GM12878 (cell line): Measurements from ENCODE around the gene RARRES2. TPM values are rescaled to one million over a fixed set of nuclear protein-coding genes. Genes with fewer than 3 reads are reported as not detected.

Source experiments
- ATAC-seq: fragments of 200-7000 bp; cut with Tn5 transposase; 3 replicates; pipeline ENCODE4 v1.9.1; 2020; ENCODE audit warnings: mild to moderate bottlenecking, moderate library complexity
- BruUV-seq: library from RNA; stranded (reverse); fragments of 400-500 nt; replicated peaks from 2 replicates; lab custom pipeline; 2021; lab: Mats Ljungman, UMichigan
- CTCF ChIA-PET: fragments of 300-600 bp; sonication (Branson Sonifier 250); formaldehyde crosslinking; extraction: SDS; loops from one replicate; lab custom pipeline; 2021; ENCODE audit warnings: inconsistent platforms; lab: Yijun Ruan, JAX
- POLR2A ChIA-PET: fragments of 350-600 bp; formaldehyde crosslinking; extraction: SDS; loops from one replicate; lab custom pipeline; 2021; ENCODE audit warnings: inconsistent platforms; lab: Charles Lee
- RAD21 ChIA-PET: fragments of 300-600 bp; sonication (Branson Sonifier 250); formaldehyde crosslinking; loops from one replicate; lab custom pipeline; 2023; ENCODE audit warnings: antibody characterized with exemption; ENCODE audit not compliant: unreplicated experiment; lab: Charles Lee
- SMC1A ChIA-PET: fragments of 300-600 bp; sonication (Branson Sonifier 250); formaldehyde crosslinking; loops from one replicate; lab custom pipeline; 2023; ENCODE audit not compliant: unreplicated experiment, uncharacterized antibody; lab: Charles Lee
- DNase-seq: peaks from one replicate; pipeline ENCODE4 v3.0.0-alpha.2; 2011; ENCODE audit warnings: low read depth, low spot score
- FAIRE-seq: peaks from 3 replicates; lab custom pipeline; 2011; peaks lifted over from hg19 to GRCh38; lab: Jason Lieb, UNC
- H2AFZ ChIP-seq: 2 replicates; pipeline ENCODE4 v1.6.0; 2011; ENCODE audit warnings: low read depth, low read length, control low read depth; ENCODE audit not compliant: control insufficient read depth
- H3K27ac ChIP-seq: 2 replicates; pipeline ENCODE4 v1.5.1; 2011; ENCODE audit warnings: control low read depth; ENCODE audit not compliant: control insufficient read depth, insufficient read depth
- H3K27me3 ChIP-seq, 2 experiments: replicated peaks in 1 of 2; 2 replicates each; pipeline versions ENCODE4 v1.6.0 to v1.6.1; 2011; ENCODE audit warnings: low read length in 1 of 2; ENCODE audit not compliant: control insufficient read depth in 2 of 2, insufficient read depth in 2 of 2
- H3K36me3 ChIP-seq, 2 experiments: 2 replicates each; pipeline ENCODE4 v1.5.1; 2011; ENCODE audit warnings: low read length in 1 of 2; ENCODE audit not compliant: control insufficient read depth in 2 of 2, insufficient read depth in 2 of 2
- H3K4me1 ChIP-seq: 2 replicates; pipeline ENCODE4 v1.6.1; 2011; ENCODE audit warnings: mild to moderate bottlenecking, low read length, moderate library complexity, mixed read lengths; ENCODE audit not compliant: control insufficient read depth, insufficient read depth
- H3K4me2 ChIP-seq: 2 replicates; pipeline ENCODE4 v1.6.0; 2011; ENCODE audit warnings: control low read depth; ENCODE audit not compliant: control insufficient read depth, insufficient read depth
- H3K4me3 ChIP-seq: fragments of 200-600 bp; sonication (generic); 2 replicates; pipeline ENCODE4 v1.5.1; 2016
- H3K79me2 ChIP-seq: 2 replicates; pipeline ENCODE4 v1.6.0; 2011; ENCODE audit warnings: low read length; ENCODE audit not compliant: control insufficient read depth, insufficient read depth
- H3K9ac ChIP-seq: 2 replicates; pipeline ENCODE4 v1.8.0; 2011; ENCODE audit warnings: low read length, control low read depth, mixed read lengths; ENCODE audit not compliant: control insufficient read depth, insufficient read depth
- H3K9me3 ChIP-seq: replicated peaks from 3 replicates; pipeline ENCODE4 v1.5.1; 2011; ENCODE audit warnings: mild to moderate bottlenecking, low read length; ENCODE audit not compliant: control insufficient read depth, insufficient read depth
- H4K20me1 ChIP-seq: 2 replicates; pipeline ENCODE4 v1.6.0; 2011; ENCODE audit not compliant: control insufficient read depth, insufficient read depth
- BCL11A ChIP-seq: IDR thresholded peaks from 2 replicates; pipeline ENCODE4 v1.6.1; 2011; ENCODE audit warnings: low read depth, low read length
- HDAC6 ChIP-seq: fragments of 200-600 bp; sonication (generic); IDR thresholded peaks from one replicate; pipeline ENCODE4 v1.8.0; 2017; ENCODE audit warnings: antibody characterized with exemption; ENCODE audit not compliant: unreplicated experiment
- POLR2AphosphoS5 ChIP-seq: IDR thresholded peaks from 2 replicates; pipeline ENCODE4 v1.6.1; 2011; ENCODE audit warnings: mild to moderate bottlenecking, low read length, inconsistent platforms
- RELA ChIP-seq: fragments of 450-650 bp; IDR thresholded peaks from 2 replicates; pipeline ENCODE4 v1.8.0; 2014; ENCODE audit warnings: borderline replicate concordance; ENCODE audit not compliant: partially characterized antibody
- SREBF2 ChIP-seq: IDR thresholded peaks from 2 replicates; pipeline ENCODE4 v1.6.1; 2012; ENCODE audit warnings: mild to moderate bottlenecking, low read length
- WGBS: methylation state at CpG from one replicate; pipeline ENCODE4 v1.1.6; 2016; ENCODE audit warnings: low lambda C conversion rate; ENCODE audit not compliant: insufficient replicate concordance, insufficient coverage; ENCODE audit errors: missing lambda C conversion rate; 5-methylcytosine and 5-hydroxymethylcytosine counted together
- in situ Hi-C: fragments of 300-500 bp; cut with MboI; formaldehyde crosslinking; loops from 9 replicates; pipeline ENCODE4 v1.14.3; 2018; ENCODE audit warnings: mixed read lengths
- intact Hi-C: fragments of 100-400 bp; cut with micrococcal nuclease; formaldehyde crosslinking; loops from one replicate; pipeline ENCODE4 v1.14.2; 2022; ENCODE audit not compliant: unreplicated experiment
- polyA plus RNA-seq, 11 experiments: library from polyadenylated mRNA; depleted of rRNA in 4 of 11; unstranded in 6 of 11; stranded (reverse) in 5 of 11; fragments of >200 nt; fragmentation: Nextera tagmentation in 4 of 11; fragmentation: Illumina TruSeq in 1 of 11; extraction: Ambion mirVana in 4 of 11; extraction: Trizol in 1 of 11; gene quantifications; 1 replicate in 1 of 11; 2 replicates in 10 of 11; pipeline versions ENCODE4 v1.2.1 to v1.2.3, GENCODE V29; 2011 to 2016; ENCODE audit warnings: inconsistent platforms in 2 of 11, missing spikeins in 2 of 11, low read depth in 1 of 11
- total RNA-seq, 4 experiments: library from RNA; depleted of rRNA in 3 of 4; stranded (reverse); fragments of >200 nt in 3 of 4; fragmentation: Illumina TruSeq in 1 of 4; extraction: Trizol in 1 of 4; gene quantifications; 2 replicates each; pipeline versions ENCODE4 v1.2.1 to v1.2.3, GENCODE V29; 2013 to 2021
- TF ChIP-seq, protein P1 (sequence below): fragments of 450-650 bp; IDR thresholded peaks from 2 replicates; pipeline ENCODE4 v1.6.1; 2016; ENCODE audit warnings: mild to moderate bottlenecking
- TF ChIP-seq, protein P2 (sequence below): fragments of 450-650 bp; formaldehyde crosslinking; IDR thresholded peaks from 2 replicates; pipeline ENCODE4 v1.5.0; 2022; ENCODE audit warnings: mild to moderate bottlenecking, missing genetic modification characterization
- TF ChIP-seq, protein P3 (sequence below): fragments of 450-650 bp; conservative IDR thresholded peaks from 2 replicates; pipeline ENCODE4 v1.6.1; 2017; ENCODE audit warnings: mild to moderate bottlenecking, moderate library complexity

RARRES2 gene
- total and polyA plus RNA-seq, 10 of the 15 experiments (the other 5 are each of a cell fraction or from before 2014, with no cell fraction given) = 0.13 to 2.2 (median 0.40) TPM; not detected in 3

DNA sequence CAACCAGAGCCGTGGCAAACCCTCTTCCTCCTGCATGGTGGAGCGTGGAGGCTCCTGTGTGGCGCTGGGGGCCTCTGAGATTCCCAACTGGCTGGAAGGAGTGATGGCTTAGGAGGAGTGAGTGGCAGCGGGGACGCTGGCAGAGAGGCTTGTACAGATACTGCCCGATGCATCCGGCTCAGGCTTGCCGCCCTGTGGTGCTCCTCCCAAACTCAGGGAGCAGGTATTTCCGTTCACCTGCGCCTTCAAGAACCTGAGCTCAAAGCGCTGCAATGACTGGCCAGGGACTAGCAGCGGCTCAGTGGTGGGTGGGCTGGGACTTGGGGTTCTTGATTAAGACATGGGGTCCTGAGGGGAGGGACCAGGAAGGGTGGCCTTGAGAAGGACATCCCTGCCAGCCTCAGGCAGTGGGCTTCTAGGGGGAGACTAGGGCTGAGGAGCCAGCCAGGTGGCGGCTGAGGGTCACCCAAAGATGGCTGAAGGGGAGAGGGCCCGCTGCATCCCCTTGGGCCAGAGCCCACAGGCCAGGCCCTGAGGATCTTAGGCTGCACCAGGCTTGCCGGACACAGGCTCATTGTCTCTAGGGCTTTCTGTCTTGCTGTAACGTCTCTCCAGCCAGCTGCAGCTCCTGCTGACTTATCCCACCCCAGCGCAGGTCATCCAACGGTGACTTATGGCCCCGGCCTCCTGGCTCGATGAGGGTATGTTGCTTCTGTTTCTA, 40.9 kb upstream of the RARRES2 start:
- H3K27ac ChIP-seq = peak overlapping the region; percentile 66
- intact Hi-C loops (no loop called here), in situ Hi-C loops (no loop called here)
- H2AFZ ChIP-seq = no peak overlapping the region
- ChIA-PET CTCF (interaction anchor here (0.5 to 1.8 kb wide), 2 partner anchors 24 to 56 kb away, joined by 4 to 7 read pairs; a partner anchor contains a TSS), RAD21 (interaction anchor here (1.0 to 1.1 kb wide), 2 partner anchors 20 to 25 kb away, joined by 3 read pairs; no protein-coding TSS in a partner anchor), SMC1A (interaction anchor here (2.6 to 4.7 kb wide), 2 partner anchors 20 to 24 kb away, joined by 12 to 37 read pairs; a partner anchor contains a TSS), POLR2A (interaction anchor here (0.6 to 2.1 kb wide), 4 partner anchors 11 to 286 kb away, joined by 3 to 10 read pairs (median 5); a partner anchor contains a TSS)
- H4K20me1 ChIP-seq = no peaks in the 10 kb centered on the region; the same call in 1 of the 2 replicates
- no peak for ATAC-seq
- peaks cover 59% of the 10 kb centered on the region for H3K4me1 ChIP-seq
- no peak for FAIRE-seq
- no peak for DNase-seq
- peak overlapping the region; percentile 82 for H3K4me2 ChIP-seq
- peaks cover 0 to 3% of the 10 kb centered on the region in 2 experiments; a peak in 3 of 4 replicates for H3K36me3 ChIP-seq
- H3K9ac ChIP-seq = peak overlapping the region; percentile 45
- H3K4me3 ChIP-seq = peak overlapping the region; percentile 50
- BruUV-seq = TSS peak; percentile 50
- TF ChIP-seq, protein P1, sequence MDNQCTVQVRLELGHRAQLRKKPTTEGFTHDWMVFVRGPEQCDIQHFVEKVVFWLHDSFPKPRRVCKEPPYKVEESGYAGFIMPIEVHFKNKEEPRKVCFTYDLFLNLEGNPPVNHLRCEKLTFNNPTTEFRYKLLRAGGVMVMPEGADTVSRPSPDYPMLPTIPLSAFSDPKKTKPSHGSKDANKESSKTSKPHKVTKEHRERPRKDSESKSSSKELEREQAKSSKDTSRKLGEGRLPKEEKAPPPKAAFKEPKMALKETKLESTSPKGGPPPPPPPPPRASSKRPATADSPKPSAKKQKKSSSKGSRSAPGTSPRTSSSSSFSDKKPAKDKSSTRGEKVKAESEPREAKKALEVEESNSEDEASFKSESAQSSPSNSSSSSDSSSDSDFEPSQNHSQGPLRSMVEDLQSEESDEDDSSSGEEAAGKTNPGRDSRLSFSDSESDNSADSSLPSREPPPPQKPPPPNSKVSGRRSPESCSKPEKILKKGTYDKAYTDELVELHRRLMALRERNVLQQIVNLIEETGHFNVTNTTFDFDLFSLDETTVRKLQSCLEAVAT = peak; percentile 58; the same call in 1 of the 2 replicates
- TF ChIP-seq, protein P2, sequence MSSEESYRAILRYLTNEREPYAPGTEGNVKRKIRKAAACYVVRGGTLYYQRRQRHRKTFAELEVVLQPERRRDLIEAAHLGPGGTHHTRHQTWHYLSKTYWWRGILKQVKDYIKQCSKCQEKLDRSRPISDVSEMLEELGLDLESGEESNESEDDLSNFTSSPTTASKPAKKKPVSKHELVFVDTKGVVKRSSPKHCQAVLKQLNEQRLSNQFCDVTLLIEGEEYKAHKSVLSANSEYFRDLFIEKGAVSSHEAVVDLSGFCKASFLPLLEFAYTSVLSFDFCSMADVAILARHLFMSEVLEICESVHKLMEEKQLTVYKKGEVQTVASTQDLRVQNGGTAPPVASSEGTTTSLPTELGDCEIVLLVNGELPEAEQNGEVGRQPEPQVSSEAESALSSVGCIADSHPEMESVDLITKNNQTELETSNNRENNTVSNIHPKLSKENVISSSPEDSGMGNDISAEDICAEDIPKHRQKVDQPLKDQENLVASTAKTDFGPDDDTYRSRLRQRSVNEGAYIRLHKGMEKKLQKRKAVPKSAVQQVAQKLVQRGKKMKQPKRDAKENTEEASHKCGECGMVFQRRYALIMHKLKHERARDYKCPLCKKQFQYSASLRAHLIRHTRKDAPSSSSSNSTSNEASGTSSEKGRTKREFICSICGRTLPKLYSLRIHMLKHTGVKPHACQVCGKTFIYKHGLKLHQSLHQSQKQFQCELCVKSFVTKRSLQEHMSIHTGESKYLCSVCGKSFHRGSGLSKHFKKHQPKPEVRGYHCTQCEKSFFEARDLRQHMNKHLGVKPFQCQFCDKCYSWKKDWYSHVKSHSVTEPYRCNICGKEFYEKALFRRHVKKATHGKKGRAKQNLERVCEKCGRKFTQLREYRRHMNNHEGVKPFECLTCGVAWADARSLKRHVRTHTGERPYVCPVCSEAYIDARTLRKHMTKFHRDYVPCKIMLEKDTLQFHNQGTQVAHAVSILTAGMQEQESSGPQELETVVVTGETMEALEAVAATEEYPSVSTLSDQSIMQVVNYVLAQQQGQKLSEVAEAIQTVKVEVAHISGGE = no peak
- no peak for TF ChIP-seq RELA
- TF ChIP-seq HDAC6 = no peak
- 0 out of 2 replicates have a peak, but pooled peaks have one; percentile 17 for TF ChIP-seq POLR2AphosphoS5
- TF ChIP-seq, protein P3, sequence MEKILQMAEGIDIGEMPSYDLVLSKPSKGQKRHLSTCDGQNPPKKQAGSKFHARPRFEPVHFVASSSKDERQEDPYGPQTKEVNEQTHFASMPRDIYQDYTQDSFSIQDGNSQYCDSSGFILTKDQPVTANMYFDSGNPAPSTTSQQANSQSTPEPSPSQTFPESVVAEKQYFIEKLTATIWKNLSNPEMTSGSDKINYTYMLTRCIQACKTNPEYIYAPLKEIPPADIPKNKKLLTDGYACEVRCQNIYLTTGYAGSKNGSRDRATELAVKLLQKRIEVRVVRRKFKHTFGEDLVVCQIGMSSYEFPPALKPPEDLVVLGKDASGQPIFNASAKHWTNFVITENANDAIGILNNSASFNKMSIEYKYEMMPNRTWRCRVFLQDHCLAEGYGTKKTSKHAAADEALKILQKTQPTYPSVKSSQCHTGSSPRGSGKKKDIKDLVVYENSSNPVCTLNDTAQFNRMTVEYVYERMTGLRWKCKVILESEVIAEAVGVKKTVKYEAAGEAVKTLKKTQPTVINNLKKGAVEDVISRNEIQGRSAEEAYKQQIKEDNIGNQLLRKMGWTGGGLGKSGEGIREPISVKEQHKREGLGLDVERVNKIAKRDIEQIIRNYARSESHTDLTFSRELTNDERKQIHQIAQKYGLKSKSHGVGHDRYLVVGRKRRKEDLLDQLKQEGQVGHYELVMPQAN = no peak
- no peak for TF ChIP-seq BCL11A
- no peak for TF ChIP-seq SREBF2
- H3K79me2 ChIP-seq = peaks cover 58% of the 10 kb centered on the region
- 64% methylated on average over 20 of the region's 20 CpGs for WGBS
- H3K9me3 ChIP-seq = no peaks in the 10 kb centered on the region
- H3K27me3 ChIP-seq = no peaks in the 10 kb centered on the region
